ENCODE measurements around the gene DNMT3A.

DNMT3A gene

GRCh38 chr2:25265001-25265400 lies 76.7 kb downstream of the DNMT3A start:
- no peak overlapping the region for H3K9ac ChIP-seq (ENCODE audit: low read depth in 1 of 2, low read length in 2 of 2)
- no peaks in the 10 kb centered on the region for H3K27me3 ChIP-seq (ENCODE audit: control insufficient read depth in 1 of 2, insufficient read depth in 2 of 2, low read length in 2 of 2)
- H3K9me3 ChIP-seq (ENCODE audit: control insufficient read depth in 1 of 2, low read length in 2 of 2) = no peaks in the 10 kb centered on the region
- H3K4me1 ChIP-seq (ENCODE audit: control insufficient read depth in 1 of 2, insufficient read depth in 2 of 2, low read length in 2 of 2) = no peaks in the 10 kb centered on the region
- peaks cover 21 to 28% of the 10 kb centered on the region in 2 donors for H3K36me3 ChIP-seq (ENCODE audit: control insufficient read depth in 1 of 2, insufficient read depth in 2 of 2, low read length in 2 of 2)
- no peak overlapping the region for H3K4me3 ChIP-seq (ENCODE audit: low read depth in 1 of 2, low read length in 2 of 2)
- H3K27ac ChIP-seq (ENCODE audit: low read depth, low read length) = no peak overlapping the region

GRCh38 chr2:25262288-25262687 lies 79.4 kb downstream of the DNMT3A start:
- Histone ChIP-seq H3K9me3 (ENCODE audit: control insufficient read depth in 1 of 2, low read length in 2 of 2) (no peaks in the 10 kb centered on the region), H3K36me3 (ENCODE audit: control insufficient read depth in 1 of 2, insufficient read depth in 2 of 2, low read length in 2 of 2) (peaks cover 7 to 16% of the 10 kb centered on the region in 2 donors), H3K27me3 (ENCODE audit: control insufficient read depth in 1 of 2, insufficient read depth in 2 of 2, low read length in 2 of 2) (no peaks in the 10 kb centered on the region), H3K9ac (ENCODE audit: low read depth in 1 of 2, low read length in 2 of 2) (no peak overlapping the region), H3K4me1 (ENCODE audit: control insufficient read depth in 1 of 2, insufficient read depth in 2 of 2, low read length in 2 of 2) (no peaks in the 10 kb centered on the region), H3K27ac (ENCODE audit: low read depth, low read length) (no peak overlapping the region), H3K4me3 (ENCODE audit: low read depth in 1 of 2, low read length in 2 of 2) (no peak overlapping the region)

- no peaks in the 10 kb centered on the region for H3K27me3 ChIP-seq (ENCODE audit: control insufficient read depth in 1 of 2, insufficient read depth in 2 of 2, low read length in 2 of 2)
- no peaks in the 10 kb centered on the region for H3K9me3 ChIP-seq (ENCODE audit: control insufficient read depth in 1 of 2, low read length in 2 of 2)
- H3K9ac ChIP-seq (ENCODE audit: low read depth in 1 of 2, low read length in 2 of 2) = no peak overlapping the region
- peaks cover 0 to 27% of the 10 kb centered on the region in 2 donors for H3K36me3 ChIP-seq (ENCODE audit: control insufficient read depth in 1 of 2, insufficient read depth in 2 of 2, low read length in 2 of 2)
- no peak overlapping the region for H3K27ac ChIP-seq (ENCODE audit: low read depth, low read length)
- H3K4me1 ChIP-seq (ENCODE audit: control insufficient read depth in 1 of 2, insufficient read depth in 2 of 2, low read length in 2 of 2) = no peaks in the 10 kb centered on the region
- no peak overlapping the region for H3K4me3 ChIP-seq (ENCODE audit: low read depth in 1 of 2, low read length in 2 of 2)
Measured at GRCh38 chr2:25259737-25260124, 82.0 kb downstream of the DNMT3A start.

- Histone ChIP-seq H3K9me3 (ENCODE audit: control insufficient read depth in 1 of 2, low read length in 2 of 2) (no peaks in the 10 kb centered on the region), H3K27me3 (ENCODE audit: control insufficient read depth in 1 of 2, insufficient read depth in 2 of 2, low read length in 2 of 2) (no peaks in the 10 kb centered on the region), H3K36me3 (ENCODE audit: control insufficient read depth in 1 of 2, insufficient read depth in 2 of 2, low read length in 2 of 2) (peaks cover 0 to 27% of the 10 kb centered on the region in 2 donors), H3K4me1 (ENCODE audit: control insufficient read depth in 1 of 2, insufficient read depth in 2 of 2, low read length in 2 of 2) (no peaks in the 10 kb centered on the region), H3K27ac (ENCODE audit: low read depth, low read length) (no peak overlapping the region), H3K9ac (ENCODE audit: low read depth in 1 of 2, low read length in 2 of 2) (no peak overlapping the region), H3K4me3 (ENCODE audit: low read depth in 1 of 2, low read length in 2 of 2) (no peak overlapping the region)
Measured at GRCh38 chr2:25258847-25259736, 82.6 kb downstream of the DNMT3A start.

- Histone ChIP-seq H3K36me3 (ENCODE audit: control insufficient read depth in 1 of 2, insufficient read depth in 2 of 2, low read length in 2 of 2) (peaks cover 0 to 27% of the 10 kb centered on the region in 2 donors), H3K9ac (ENCODE audit: low read depth in 1 of 2, low read length in 2 of 2) (no peak overlapping the region)
Measured at GRCh38 chr2:25257931-25258846, 83.5 kb downstream of the DNMT3A start.

GRCh38 chr2:25257032-25257552 lies 84.6 kb downstream of the DNMT3A start:
- Histone ChIP-seq H3K4me1 (ENCODE audit: control insufficient read depth in 1 of 2, insufficient read depth in 2 of 2, low read length in 2 of 2) (peaks cover 4 to 7% of the 10 kb centered on the region in 2 donors), H3K27me3 (ENCODE audit: control insufficient read depth in 1 of 2, insufficient read depth in 2 of 2, low read length in 2 of 2) (no peaks in the 10 kb centered on the region), H3K4me3 (ENCODE audit: low read depth in 1 of 2, low read length in 2 of 2) (no peak overlapping the region), H3K9me3 (ENCODE audit: control insufficient read depth in 1 of 2, low read length in 2 of 2) (no peaks in the 10 kb centered on the region), H3K9ac (ENCODE audit: low read depth in 1 of 2, low read length in 2 of 2) (no peak overlapping the region), H3K36me3 (ENCODE audit: control insufficient read depth in 1 of 2, insufficient read depth in 2 of 2, low read length in 2 of 2) (peaks cover 0 to 27% of the 10 kb centered on the region in 2 donors), H3K27ac (ENCODE audit: low read depth, low read length) (no peak overlapping the region)

More at GRCh38 chr2:25257931-25258846, 83.5 kb downstream of the DNMT3A start:
- Histone ChIP-seq H3K4me1 (ENCODE audit: control insufficient read depth in 1 of 2, insufficient read depth in 2 of 2, low read length in 2 of 2) (peaks cover 0 to under 1% of the 10 kb centered on the region in 2 donors), H3K4me3 (ENCODE audit: low read depth in 1 of 2, low read length in 2 of 2) (no peak overlapping the region), H3K27me3 (ENCODE audit: control insufficient read depth in 1 of 2, insufficient read depth in 2 of 2, low read length in 2 of 2) (no peaks in the 10 kb centered on the region), H3K27ac (ENCODE audit: low read depth, low read length) (no peak overlapping the region), H3K9me3 (ENCODE audit: control insufficient read depth in 1 of 2, low read length in 2 of 2) (no peaks in the 10 kb centered on the region)

- H3K9ac ChIP-seq (ENCODE audit: low read depth in 1 of 2, low read length in 2 of 2) = no peak overlapping the region
- no peak overlapping the region for H3K27ac ChIP-seq (ENCODE audit: low read depth, low read length)
- H3K4me3 ChIP-seq (ENCODE audit: low read depth in 1 of 2, low read length in 2 of 2) = no peak overlapping the region
- peaks cover 7% of the 10 kb centered on the region in 2 donors for H3K4me1 ChIP-seq (ENCODE audit: control insufficient read depth in 1 of 2, insufficient read depth in 2 of 2, low read length in 2 of 2)
- no peaks in the 10 kb centered on the region for H3K27me3 ChIP-seq (ENCODE audit: control insufficient read depth in 1 of 2, insufficient read depth in 2 of 2, low read length in 2 of 2)
- H3K9me3 ChIP-seq (ENCODE audit: control insufficient read depth in 1 of 2, low read length in 2 of 2) = no peaks in the 10 kb centered on the region
- peaks cover 0 to 27% of the 10 kb centered on the region in 2 donors for H3K36me3 ChIP-seq (ENCODE audit: control insufficient read depth in 1 of 2, insufficient read depth in 2 of 2, low read length in 2 of 2)
Measured at GRCh38 chr2:25256488-25256875, 85.2 kb downstream of the DNMT3A start.

- H3K27me3 ChIP-seq (ENCODE audit: control insufficient read depth in 1 of 2, insufficient read depth in 2 of 2, low read length in 2 of 2) = no peaks in the 10 kb centered on the region
- no peaks in the 10 kb centered on the region for H3K9me3 ChIP-seq (ENCODE audit: control insufficient read depth in 1 of 2, low read length in 2 of 2)
- H3K9ac ChIP-seq (ENCODE audit: low read depth in 1 of 2, low read length in 2 of 2) = no peak overlapping the region
- peaks cover 0 to 27% of the 10 kb centered on the region in 2 donors for H3K36me3 ChIP-seq (ENCODE audit: control insufficient read depth in 1 of 2, insufficient read depth in 2 of 2, low read length in 2 of 2)
- no peak overlapping the region for H3K27ac ChIP-seq (ENCODE audit: low read depth, low read length)
- H3K4me1 ChIP-seq (ENCODE audit: control insufficient read depth in 1 of 2, insufficient read depth in 2 of 2, low read length in 2 of 2) = peaks cover 7 to 11% of the 10 kb centered on the region in 2 donors
- no peak overlapping the region for H3K4me3 ChIP-seq (ENCODE audit: low read depth in 1 of 2, low read length in 2 of 2)
Measured at GRCh38 chr2:25255745-25256487, 85.8 kb downstream of the DNMT3A start.

- no peak overlapping the region for H3K9ac ChIP-seq (ENCODE audit: low read depth in 1 of 2, low read length in 2 of 2)
- peaks cover 7 to 11% of the 10 kb centered on the region in 2 donors for H3K4me1 ChIP-seq (ENCODE audit: control insufficient read depth in 1 of 2, insufficient read depth in 2 of 2, low read length in 2 of 2)
- no peak overlapping the region for H3K27ac ChIP-seq (ENCODE audit: low read depth, low read length)
- H3K4me3 ChIP-seq (ENCODE audit: low read depth in 1 of 2, low read length in 2 of 2) = no peak overlapping the region
- H3K36me3 ChIP-seq (ENCODE audit: control insufficient read depth in 1 of 2, insufficient read depth in 2 of 2, low read length in 2 of 2) = peaks cover 0 to 27% of the 10 kb centered on the region in 2 donors
- no peaks in the 10 kb centered on the region for H3K9me3 ChIP-seq (ENCODE audit: control insufficient read depth in 1 of 2, low read length in 2 of 2)
- H3K27me3 ChIP-seq (ENCODE audit: control insufficient read depth in 1 of 2, insufficient read depth in 2 of 2, low read length in 2 of 2) = no peaks in the 10 kb centered on the region
Measured at GRCh38 chr2:25254961-25255360, 86.8 kb downstream of the DNMT3A start.
